B cell (primary cell): ENCODE data around the gene CLEC7A. TPM values are rescaled to one million over a fixed set of nuclear protein-coding genes. Genes with fewer than 3 reads are reported as not detected.

Experiments
- ATAC-seq: fragments of 200-7000 bp; cut with Tn5 transposase; one replicate; pipeline ENCODE4 v1.10.0; 2021; ENCODE audit warnings: low read depth, mild to moderate bottlenecking, moderate number of reproducible peaks, moderate library complexity
- CTCF ChIA-PET: fragments of 350-600 bp; sonication (Branson Sonifier 250); formaldehyde crosslinking; loops from one replicate; lab custom pipeline; 2021; ENCODE audit warnings: antibody characterized with exemption, inconsistent platforms; lab: Charles Lee
- POLR2A ChIA-PET: fragments of 350-600 bp; sonication (Branson Sonifier 250); formaldehyde crosslinking; loops from one replicate; lab custom pipeline; 2021; ENCODE audit warnings: antibody characterized with exemption; lab: Charles Lee
- DNase-seq: peaks from one replicate; pipeline ENCODE4 v3.0.0; 2013
- H2AFZ ChIP-seq: 2 replicates; pipeline ENCODE4 v1.6.1; 2012; ENCODE audit warnings: mild to moderate bottlenecking, low read depth, low read length; ENCODE audit not compliant: insufficient read depth, poor library complexity, severe bottlenecking
- H3K27ac ChIP-seq, 2 donors: 1 replicate in 1 of 2; 2 replicates in 1 of 2; pipeline ENCODE4 v1.5.1; 2012 to 2013; ENCODE audit warnings: low read length in 2 of 2, mild to moderate bottlenecking in 2 of 2, moderate library complexity in 1 of 2
- H3K27me3 ChIP-seq, 4 experiments: fragments of 200-600 bp in 1 of 4; sonication (generic) in 1 of 4; replicated peaks in 1 of 4; 1 replicate in 2 of 4; 2 replicates in 2 of 4; pipeline versions ENCODE4 v1.6.1 to v1.7.0; 2013 to 2016; ENCODE audit warnings: low read length in 3 of 4, mild to moderate bottlenecking in 2 of 4, mixed read lengths in 1 of 4, moderate library complexity in 1 of 4; ENCODE audit not compliant: insufficient read depth in 4 of 4, control insufficient read depth in 3 of 4; ENCODE audit errors: control extremely low read depth in 1 of 4
- H3K36me3 ChIP-seq, 2 experiments: replicated peaks in 1 of 2; 1 replicate in 1 of 2; 2 replicates in 1 of 2; pipeline versions ENCODE4 v1.6.1 to v1.7.1; 2013; ENCODE audit warnings: low read length in 1 of 2; ENCODE audit not compliant: insufficient read depth in 2 of 2, control insufficient read depth in 1 of 2; ENCODE audit errors: control extremely low read depth in 1 of 2, extremely low read depth in 1 of 2
- H3K4me1 ChIP-seq, 2 donors: fragments of 200-600 bp in 1 of 2; sonication (generic) in 1 of 2; 1 replicate in 1 of 2; 2 replicates in 1 of 2; pipeline versions ENCODE4 v1.5.1 to v1.6.1; 2013 to 2017; ENCODE audit warnings: low read length in 2 of 2; ENCODE audit not compliant: control insufficient read depth in 2 of 2, insufficient read depth in 2 of 2
- H3K4me2 ChIP-seq: replicated peaks from 2 replicates; pipeline ENCODE3; 2012; ENCODE audit warnings: mild to moderate bottlenecking, low read depth, low read length; ENCODE audit not compliant: poor library complexity, severe bottlenecking
- H3K4me3 ChIP-seq, 5 experiments: fragments of 200-600 bp in 1 of 5; sonication (generic) in 1 of 5; 1 replicate in 3 of 5; 2 replicates in 2 of 5; pipeline versions ENCODE4 v1.5.1 to v1.7.0; 2011 to 2016; ENCODE audit warnings: low read length in 4 of 5, mild to moderate bottlenecking in 4 of 5, low read depth in 2 of 5, control low read depth in 1 of 5, moderate library complexity in 1 of 5; ENCODE audit not compliant: insufficient read depth in 1 of 5; ENCODE audit errors: control extremely low read depth in 1 of 5, extremely low read depth in 1 of 5
- H3K79me2 ChIP-seq: fragments of 200-600 bp; sonication (generic); one replicate; pipeline ENCODE4 v1.6.0; 2016; ENCODE audit warnings: low read length; ENCODE audit not compliant: control insufficient read depth, insufficient read depth
- H3K9ac ChIP-seq: fragments of 200-600 bp; sonication (generic); 2 replicates; pipeline ENCODE4 v1.6.1; 2017; ENCODE audit warnings: mild to moderate bottlenecking, low read length, moderate library complexity
- H3K9me3 ChIP-seq, 3 donors: one replicate each; pipeline versions ENCODE4 v1.6.1 to v1.7.1; 2013; ENCODE audit warnings: low read length in 2 of 3; ENCODE audit not compliant: control insufficient read depth in 2 of 3, insufficient read depth in 1 of 3; ENCODE audit errors: control extremely low read depth in 1 of 3
- H4K20me1 ChIP-seq: 2 replicates; pipeline ENCODE4 v1.6.0; 2012; ENCODE audit warnings: mild to moderate bottlenecking, low read length; ENCODE audit not compliant: insufficient read depth, control insufficient read depth, poor library complexity, severe bottlenecking
- H3K27ac Mint-ChIP-seq: one replicate; pipeline ENCODE4 v1.8.0; 2021; ENCODE audit warnings: mixed read lengths
- H3K27me3 Mint-ChIP-seq: one replicate; pipeline ENCODE4 v1.8.0; 2021; ENCODE audit warnings: mixed read lengths
- H3K4me1 Mint-ChIP-seq: one replicate; pipeline ENCODE4 v1.8.0; 2021; ENCODE audit warnings: mixed read lengths
- H3K4me3 Mint-ChIP-seq: one replicate; pipeline ENCODE4 v1.8.0; 2021; ENCODE audit warnings: mixed read lengths
- H3K9me3 Mint-ChIP-seq: one replicate; pipeline ENCODE4 v1.8.0; 2022; ENCODE audit warnings: mixed read lengths; ENCODE audit not compliant: insufficient read depth
- EZH2 ChIP-seq: IDR thresholded peaks from 2 replicates; pipeline ENCODE4 v1.6.1; 2012; ENCODE audit warnings: borderline replicate concordance, low read depth, mild to moderate bottlenecking, moderate library complexity, low read length; ENCODE audit not compliant: insufficient read depth, poor library complexity, severe bottlenecking
- WGBS: methylation state at CpG from one replicate; pipeline ENCODE4 v1.1.5; 2013; ENCODE audit warnings: missing lambda C conversion rate; ENCODE audit not compliant: insufficient coverage; 5-methylcytosine and 5-hydroxymethylcytosine counted together
- intact Hi-C: fragments of 100-400 bp; cut with micrococcal nuclease; formaldehyde crosslinking; loops from one replicate; pipeline ENCODE4 v1.10.0; 2022
- polyA plus RNA-seq: library from polyadenylated mRNA; depleted of rRNA; stranded (reverse); fragments of >200 nt; gene quantifications from 2 replicates; pipeline ENCODE4 v1.2.3, GENCODE V29; 2012
- total RNA-seq, 2 donors: library from RNA; stranded (reverse); fragments of 120-200 nt in 1 of 2; gene quantifications; 1 replicate in 1 of 2; 2 replicates in 1 of 2; pipeline versions ENCODE4 v1.2.3 to v1.2.4, GENCODE V29; 2013 to 2022
- TF ChIP-seq, protein P1 (sequence below): fragments of 200-600 bp; IDR thresholded peaks from one replicate; pipeline ENCODE4 v1.8.0; 2022; ENCODE audit warnings: antibody characterized with exemption, mild to moderate bottlenecking

Gene CLEC7A
- total and polyA plus RNA-seq, 2 donors (not counting 1 experiment from before 2014, with no cell fraction given) = 0.67 to 2.4 TPM

- Histone ChIP-seq H2AFZ (no peak overlapping the region), H3K79me2 (no peaks in the 10 kb centered on the region), H3K27ac (no peak overlapping the region), H3K4me1 (peaks cover 10 to 11% of the 10 kb centered on the region in 2 donors), H3K9me3 (peaks cover 0 to 4% (median 0%) of the 10 kb centered on the region in 3 donors), H3K27me3 (peaks cover 0 to 4% (median 3%) of the 10 kb centered on the region in 4 experiments), H4K20me1 (no peaks in the 10 kb centered on the region), H3K9ac (no peak overlapping the region), H3K4me3 (no peak overlapping the region), H3K36me3 (no peaks in the 10 kb centered on the region), H3K4me2 (no peak overlapping the region)
- ATAC-seq = no peak
- WGBS = no CpG with 5 or more reads among the region's 3 CpGs
- peaks cover 20% of the 10 kb centered on the region for H3K27me3 Mint-ChIP-seq
- H3K4me3 Mint-ChIP-seq = no peak overlapping the region
- CTCF ChIA-PET = interaction anchor here (0.8 to 1.0 kb wide), 2 partner anchors 19 to 30 kb away, joined by 3 to 4 read pairs; no protein-coding TSS in a partner anchor
- no peak for DNase-seq
- no peaks in the 10 kb centered on the region for H3K9me3 Mint-ChIP-seq
- peaks cover 29% of the 10 kb centered on the region for H3K4me1 Mint-ChIP-seq
- POLR2A ChIA-PET = no interaction called here
- intact Hi-C loops = no loop called here
- H3K27ac Mint-ChIP-seq = no peak overlapping the region
- TF ChIP-seq EZH2 = no peak
- TF ChIP-seq, protein P1, sequence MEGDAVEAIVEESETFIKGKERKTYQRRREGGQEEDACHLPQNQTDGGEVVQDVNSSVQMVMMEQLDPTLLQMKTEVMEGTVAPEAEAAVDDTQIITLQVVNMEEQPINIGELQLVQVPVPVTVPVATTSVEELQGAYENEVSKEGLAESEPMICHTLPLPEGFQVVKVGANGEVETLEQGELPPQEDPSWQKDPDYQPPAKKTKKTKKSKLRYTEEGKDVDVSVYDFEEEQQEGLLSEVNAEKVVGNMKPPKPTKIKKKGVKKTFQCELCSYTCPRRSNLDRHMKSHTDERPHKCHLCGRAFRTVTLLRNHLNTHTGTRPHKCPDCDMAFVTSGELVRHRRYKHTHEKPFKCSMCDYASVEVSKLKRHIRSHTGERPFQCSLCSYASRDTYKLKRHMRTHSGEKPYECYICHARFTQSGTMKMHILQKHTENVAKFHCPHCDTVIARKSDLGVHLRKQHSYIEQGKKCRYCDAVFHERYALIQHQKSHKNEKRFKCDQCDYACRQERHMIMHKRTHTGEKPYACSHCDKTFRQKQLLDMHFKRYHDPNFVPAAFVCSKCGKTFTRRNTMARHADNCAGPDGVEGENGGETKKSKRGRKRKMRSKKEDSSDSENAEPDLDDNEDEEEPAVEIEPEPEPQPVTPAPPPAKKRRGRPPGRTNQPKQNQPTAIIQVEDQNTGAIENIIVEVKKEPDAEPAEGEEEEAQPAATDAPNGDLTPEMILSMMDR = no peak
These were observed 29.3 kb upstream of the CLEC7A start for GRCh38 chr12:10159280-10159679.

DNA sequence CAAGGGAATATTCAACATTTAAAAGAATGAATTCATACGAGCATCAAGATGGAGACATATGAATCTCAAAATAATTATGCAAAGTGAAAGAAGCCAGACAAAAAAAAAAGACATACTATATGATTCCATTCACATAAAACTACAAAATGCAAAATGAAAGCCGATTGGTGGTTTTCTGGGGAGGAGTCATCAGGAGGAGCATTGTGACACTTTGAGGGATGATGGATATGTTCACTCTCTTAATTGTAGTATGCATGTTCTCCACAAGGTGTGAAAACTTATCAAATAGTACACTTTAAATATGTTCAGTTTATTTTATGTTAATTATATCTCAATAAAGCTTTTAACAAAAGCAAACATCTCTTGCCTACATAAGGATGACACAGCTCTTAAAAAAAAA is 28.4 kb upstream of the CLEC7A start:
- intact Hi-C loops = no loop called here
- Histone ChIP-seq H3K4me3 (no peak overlapping the region), H3K79me2 (no peaks in the 10 kb centered on the region), H4K20me1 (no peaks in the 10 kb centered on the region), H3K27me3 (peaks cover 0 to 12% (median 11%) of the 10 kb centered on the region in 4 experiments), H3K4me1 (peaks cover 18 to 19% of the 10 kb centered on the region in 2 donors), H2AFZ (no peak overlapping the region), H3K27ac (no peak overlapping the region), H3K9me3 (peaks cover 0 to 10% (median 0%) of the 10 kb centered on the region in 3 donors), H3K4me2 (no peak overlapping the region), H3K36me3 (no peaks in the 10 kb centered on the region), H3K9ac (no peak overlapping the region)
- Mint-ChIP-seq H3K4me3 (no peak overlapping the region), H3K9me3 (no peaks in the 10 kb centered on the region), H3K27ac (no peak overlapping the region), H3K4me1 (peaks cover 36% of the 10 kb centered on the region), H3K27me3 (peaks cover 29% of the 10 kb centered on the region)
- WGBS = no CpG with 5 or more reads among the region's 2 CpGs
- TF ChIP-seq, protein P1 = no peak
- TF ChIP-seq EZH2 = no peak
- no peak for DNase-seq
- ChIA-PET POLR2A (interaction anchor here (0.7 kb wide), 1 partner anchor 615 kb away, joined by 3 read pairs; no protein-coding TSS in a partner anchor), CTCF (interaction anchor here (0.6 to 0.8 kb wide), 2 partner anchors 15 to 215 kb away, joined by 3 read pairs; no protein-coding TSS in a partner anchor)
- no peak for ATAC-seq
